PC-9 (cell line): ENCODE data around the gene LRRFIP1. TPM values are rescaled to one million over a fixed set of nuclear protein-coding genes. Genes with fewer than 3 reads are reported as not detected.
A peak's percentile ranks its signal among the peaks of the same experiment; 100 is the strongest.

Source experiments
- BruUV-seq: library from RNA; stranded (reverse); fragments of 400-500 nt; replicated peaks from 2 replicates; lab custom pipeline; 2021; lab: Mats Ljungman, UMichigan
- CTCF ChIA-PET: fragments of 300-600 bp; sonication (Branson Sonifier 250); formaldehyde crosslinking; loops from one replicate; lab custom pipeline; 2022; ENCODE audit warnings: antibody characterized with exemption; lab: Charles Lee
- POLR2A ChIA-PET: fragments of 300-600 bp; sonication (Branson Sonifier 250); formaldehyde crosslinking; loops from one replicate; lab custom pipeline; 2022; ENCODE audit warnings: antibody characterized with exemption; ENCODE audit not compliant: unreplicated experiment; lab: Charles Lee
- DNase-seq, 2 experiments: peaks; one replicate each; pipeline versions ENCODE4 v3.0.0 to v3.0.0-alpha.2; 2015 to 2022; ENCODE audit warnings: mixed read lengths in 1 of 2
- H2AFZ ChIP-seq: fragments of 200-600 bp; sonication (generic); 2 replicates; pipeline ENCODE4 v1.8.1; 2017; ENCODE audit warnings: antibody characterized with exemption
- H3F3A ChIP-seq: fragments of 200-600 bp; sonication (generic); 2 replicates; pipeline ENCODE4 v1.8.1; 2017; ENCODE audit warnings: antibody characterized with exemption, mild to moderate bottlenecking, low read depth; ENCODE audit not compliant: insufficient read depth
- H3K27ac ChIP-seq: fragments of 200-600 bp; sonication (generic); 2 replicates; pipeline ENCODE4 v1.6.1; 2016; ENCODE audit warnings: mixed run types
- H3K27me3 ChIP-seq: fragments of 200-600 bp; sonication (generic); 2 replicates; pipeline ENCODE4 v1.6.1; 2016; ENCODE audit warnings: low read depth, mixed run types; ENCODE audit not compliant: insufficient read depth
- H3K36me3 ChIP-seq: fragments of 200-600 bp; sonication (generic); 2 replicates; pipeline ENCODE4 v1.6.1; 2016; ENCODE audit warnings: low read depth, mixed run types
- H3K4me1 ChIP-seq: fragments of 200-600 bp; sonication (generic); replicated peaks from 2 replicates; pipeline ENCODE4 v1.6.1; 2016; ENCODE audit warnings: mixed run types; ENCODE audit not compliant: insufficient read depth
- H3K4me2 ChIP-seq: fragments of 200-600 bp; sonication (generic); 2 replicates; pipeline ENCODE4 v1.6.1; 2017; ENCODE audit warnings: mixed run types
- H3K4me3 ChIP-seq: fragments of 200-600 bp; sonication (generic); 2 replicates; pipeline ENCODE4 v1.6.1; 2016; ENCODE audit warnings: mixed run types
- H3K79me2 ChIP-seq: fragments of 200-600 bp; sonication (generic); 2 replicates; pipeline ENCODE4 v1.6.1; 2017; ENCODE audit warnings: low read depth, mixed run types
- H3K9me2 ChIP-seq: fragments of 200-600 bp; sonication (generic); 2 replicates; pipeline ENCODE4 v1.8.1; 2017; ENCODE audit warnings: mild to moderate bottlenecking; ENCODE audit not compliant: insufficient read depth
- H3K9me3 ChIP-seq: fragments of 200-600 bp; sonication (generic); 2 replicates; pipeline ENCODE4 v1.8.1; 2016; ENCODE audit warnings: low read depth; ENCODE audit not compliant: insufficient read depth
- H4K20me1 ChIP-seq: fragments of 200-600 bp; sonication (generic); 2 replicates; pipeline ENCODE4 v1.8.1; 2017; ENCODE audit not compliant: insufficient read depth
- EZH2 ChIP-seq: fragments of 200-600 bp; sonication (generic); IDR thresholded peaks from 2 replicates; pipeline ENCODE4 v1.8.0; 2017; ENCODE audit warnings: antibody characterized with exemption, low read depth
- intact Hi-C: fragments of 100-400 bp; cut with micrococcal nuclease; formaldehyde crosslinking; loops from one replicate; pipeline ENCODE4 v1.10.0; 2022; ENCODE audit not compliant: unreplicated experiment
- total RNA-seq: library from RNA; stranded (reverse); gene quantifications from 2 replicates; pipeline ENCODE4 v1.2.3, GENCODE V29; 2021
- TF ChIP-seq, protein P1 (sequence below): fragments of 200-600 bp; sonication (generic); conservative IDR thresholded peaks from 2 replicates; pipeline ENCODE4 v1.6.1; 2017; ENCODE audit warnings: mixed run types, antibody characterized with exemption, mild to moderate bottlenecking, moderate library complexity

LRRFIP1 gene
- total RNA-seq, 1 experiment from 2014 or later: 238 TPM

DNA sequence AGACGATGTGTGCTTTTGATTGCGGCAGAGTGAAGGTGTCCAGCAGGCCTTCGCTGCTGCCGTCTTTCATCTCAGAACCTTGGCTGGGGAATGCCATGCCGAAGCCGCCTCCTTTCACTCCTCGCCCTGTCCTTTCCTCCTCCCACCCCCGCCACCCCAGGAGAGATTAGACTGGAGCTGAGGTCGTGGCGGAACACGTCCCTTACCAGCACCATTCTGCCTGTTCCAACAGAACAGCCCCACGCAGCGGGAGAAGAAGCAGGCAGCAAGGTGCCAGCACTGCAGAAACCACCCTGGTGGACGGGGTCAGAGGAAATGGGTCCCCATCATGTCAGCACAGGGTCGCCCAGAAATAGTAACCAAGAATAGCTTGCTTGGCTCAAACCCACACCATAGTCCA lies 146.4 kb downstream of the LRRFIP1 start:
- no peaks in the 10 kb centered on the region for H3K27me3 ChIP-seq
- H3K27ac ChIP-seq: no peak overlapping the region
- H3K9me2 ChIP-seq: no peaks in the 10 kb centered on the region
- H3F3A ChIP-seq: peaks cover 12% of the 10 kb centered on the region
- no peak overlapping the region for H2AFZ ChIP-seq
- BruUV-seq: no TSS peak
- CTCF ChIA-PET: interaction anchor here (0.6 to 1.3 kb wide), 2 partner anchors 13 to 608 kb away, joined by 3 to 4 read pairs; no protein-coding TSS in a partner anchor
- peaks cover 28% of the 10 kb centered on the region for H3K36me3 ChIP-seq
- no peak for DNase-seq
- H3K9me3 ChIP-seq: no peaks in the 10 kb centered on the region
- H3K79me2 ChIP-seq: no peaks in the 10 kb centered on the region
- H3K4me1 ChIP-seq: no peaks in the 10 kb centered on the region
- no peak overlapping the region for H3K4me3 ChIP-seq
- intact Hi-C loops: loop anchor here (1.0 to 10.0 kb wide), 3 partner anchors 101 to 619 kb away; no protein-coding TSS in a partner anchor
- H3K4me2 ChIP-seq: no peak overlapping the region
- POLR2A ChIA-PET: interaction anchor here (0.7 kb wide), 1 partner anchor 834 kb away, joined by 10 read pairs; no protein-coding TSS in a partner anchor
- TF ChIP-seq, protein P1, sequence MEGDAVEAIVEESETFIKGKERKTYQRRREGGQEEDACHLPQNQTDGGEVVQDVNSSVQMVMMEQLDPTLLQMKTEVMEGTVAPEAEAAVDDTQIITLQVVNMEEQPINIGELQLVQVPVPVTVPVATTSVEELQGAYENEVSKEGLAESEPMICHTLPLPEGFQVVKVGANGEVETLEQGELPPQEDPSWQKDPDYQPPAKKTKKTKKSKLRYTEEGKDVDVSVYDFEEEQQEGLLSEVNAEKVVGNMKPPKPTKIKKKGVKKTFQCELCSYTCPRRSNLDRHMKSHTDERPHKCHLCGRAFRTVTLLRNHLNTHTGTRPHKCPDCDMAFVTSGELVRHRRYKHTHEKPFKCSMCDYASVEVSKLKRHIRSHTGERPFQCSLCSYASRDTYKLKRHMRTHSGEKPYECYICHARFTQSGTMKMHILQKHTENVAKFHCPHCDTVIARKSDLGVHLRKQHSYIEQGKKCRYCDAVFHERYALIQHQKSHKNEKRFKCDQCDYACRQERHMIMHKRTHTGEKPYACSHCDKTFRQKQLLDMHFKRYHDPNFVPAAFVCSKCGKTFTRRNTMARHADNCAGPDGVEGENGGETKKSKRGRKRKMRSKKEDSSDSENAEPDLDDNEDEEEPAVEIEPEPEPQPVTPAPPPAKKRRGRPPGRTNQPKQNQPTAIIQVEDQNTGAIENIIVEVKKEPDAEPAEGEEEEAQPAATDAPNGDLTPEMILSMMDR: no peak
- TF ChIP-seq EZH2: no peak
- peaks cover 28% of the 10 kb centered on the region; the same call in 1 of the 2 replicates for H4K20me1 ChIP-seq

DNA sequence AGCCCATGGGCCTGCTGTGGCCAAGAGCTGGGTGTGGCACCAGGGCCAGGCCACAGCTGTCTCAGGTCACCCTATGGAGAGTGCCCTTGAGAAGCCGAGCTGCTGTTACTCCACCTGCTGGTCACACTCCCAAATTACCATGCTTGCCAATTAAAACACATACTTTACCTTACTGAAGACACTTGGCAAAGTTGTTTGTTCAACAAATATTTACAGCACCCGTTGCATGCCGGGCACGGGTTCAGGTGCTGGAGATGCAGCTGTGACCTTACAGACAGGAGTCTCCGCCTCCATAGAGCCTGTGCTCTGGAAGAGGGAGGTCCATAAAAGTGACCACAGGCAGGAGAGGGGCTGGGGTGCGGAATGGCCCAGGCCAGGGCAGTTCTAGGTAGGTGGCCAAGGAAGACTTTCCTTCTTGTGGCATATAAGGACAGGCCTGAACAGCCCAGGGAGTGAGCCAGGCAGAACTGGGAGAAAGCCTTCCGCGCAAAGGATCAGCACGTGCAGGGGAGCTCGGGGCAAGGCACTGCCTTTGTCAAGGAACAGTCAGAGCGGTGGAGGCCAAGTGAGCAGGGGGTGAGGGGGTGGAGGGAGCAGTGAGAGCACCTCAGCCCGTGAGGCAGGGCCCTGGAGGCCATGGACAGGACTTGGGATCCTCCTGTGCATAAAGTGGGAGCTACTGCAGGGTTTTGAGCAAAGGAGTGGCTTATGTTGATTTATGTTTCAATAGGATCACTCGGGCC lies 147.6 kb downstream of the LRRFIP1 start:
- Histone ChIP-seq H2AFZ (no peak overlapping the region), H3K4me2 (no peak overlapping the region), H3K9me2 (no peaks in the 10 kb centered on the region), H3K79me2 (no peaks in the 10 kb centered on the region), H4K20me1 (peaks cover 22% of the 10 kb centered on the region; the same call in 1 of the 2 replicates), H3K36me3 (peaks cover 34% of the 10 kb centered on the region), H3F3A (peaks cover 5% of the 10 kb centered on the region), H3K27ac (no peak overlapping the region), H3K4me1 (no peaks in the 10 kb centered on the region), H3K4me3 (no peak overlapping the region), H3K9me3 (no peaks in the 10 kb centered on the region), H3K27me3 (no peaks in the 10 kb centered on the region)
- peak; percentile 59 to 63 for DNase-seq
- no peak for TF ChIP-seq EZH2
- TF ChIP-seq, protein P1: peak; percentile 89
- intact Hi-C loops: loop anchor here (1.0 to 10.0 kb wide), 3 partner anchors 102 to 620 kb away; no protein-coding TSS in a partner anchor
- no TSS peak for BruUV-seq
- POLR2A ChIA-PET: interaction anchor here (0.7 kb wide), 1 partner anchor 80 kb away, joined by 3 read pairs; no protein-coding TSS in a partner anchor
- CTCF ChIA-PET: interaction anchor here (0.6 to 1.3 kb wide), 4 partner anchors 12 to 741 kb away, joined by 3 to 11 read pairs (median 5); no protein-coding TSS in a partner anchor

DNA sequence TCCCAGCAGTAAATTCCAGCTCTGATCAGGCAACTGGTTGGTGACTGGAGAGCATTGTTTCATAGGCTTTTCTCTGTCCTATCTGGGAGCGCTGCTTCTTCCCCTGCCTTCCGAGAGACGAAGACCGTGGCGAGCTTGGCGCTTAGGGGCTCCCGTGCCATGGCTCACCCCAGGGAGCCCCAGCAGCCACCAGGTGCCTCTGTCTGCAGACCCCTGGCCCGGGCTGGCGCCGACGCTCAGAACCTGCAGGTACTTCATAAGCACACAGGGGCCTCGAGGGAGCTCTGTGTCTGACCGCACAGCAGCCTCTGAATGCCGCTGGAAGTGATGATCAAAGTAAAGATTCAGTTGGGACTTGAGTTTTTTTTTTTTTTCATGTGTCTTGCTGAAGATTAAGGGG lies 152.1 kb downstream of the LRRFIP1 start:
- no TSS peak for BruUV-seq

More for the DNA sequence above, 152.1 kb downstream of the LRRFIP1 start:
- intact Hi-C loops: loop anchor here (10.0 kb wide), 1 partner anchor 625 kb away; no protein-coding TSS in a partner anchor
- Histone ChIP-seq H3K27me3 (no peaks in the 10 kb centered on the region), H4K20me1 (peaks cover 15% of the 10 kb centered on the region; the same call in 1 of the 2 replicates), H3K9me2 (no peaks in the 10 kb centered on the region), H2AFZ (no peak overlapping the region), H3K9me3 (no peaks in the 10 kb centered on the region), H3K4me3 (no peak overlapping the region), H3K4me1 (no peaks in the 10 kb centered on the region), H3F3A (peaks cover 5% of the 10 kb centered on the region), H3K4me2 (no peak overlapping the region), H3K36me3 (peaks cover 37% of the 10 kb centered on the region), H3K79me2 (no peaks in the 10 kb centered on the region), H3K27ac (no peak overlapping the region)
- no peak for DNase-seq
- ChIA-PET CTCF (interaction anchor here (0.6 kb wide), 1 partner anchor 89 kb away, joined by 7 read pairs; no protein-coding TSS in a partner anchor), POLR2A (no interaction called here)
- no peak for TF ChIP-seq EZH2
- TF ChIP-seq, protein P1: no peak
